Loucy (cell line): Measurements from ENCODE around the gene CEP170.
"Not testable (repeated sequence)": the region's sequence is repeated elsewhere in the genome, so short reads cannot be mapped to it uniquely, and the experiment has no call there.

Experiments
- CTCF ChIP-seq: fragments of 200-600 bp; sonication (generic); conservative IDR thresholded peaks from 2 replicates; pipeline ENCODE4 v1.5.1; 2014; ENCODE audit warnings: mild to moderate bottlenecking, antibody characterized with exemption, low read length
- EZH2phosphoT487 ChIP-seq: fragments of 200-600 bp; IDR thresholded peaks from 2 replicates; pipeline ENCODE4 v1.6.1; 2018; ENCODE audit warnings: antibody characterized with exemption, mild to moderate bottlenecking, moderate library complexity, borderline replicate concordance

- not testable (repeated sequence) for TF ChIP-seq CTCF, EZH2phosphoT487
Observed at GRCh38 chr1:243104452-243104851, 150.6 kb downstream of the CEP170 start.
